Upper lobe of left lung (tissue), 6 donors: ENCODE measurements around the gene APEX2. TPM values are rescaled to one million over a fixed set of nuclear protein-coding genes. Genes with fewer than 3 reads are reported as not detected.

Experiments used
- ATAC-seq, 2 donors: fragments of 200-7000 bp; cut with Tn5 transposase; one replicate each; pipeline ENCODE4 v1.9.1; 2022; ENCODE audit warnings: mild to moderate bottlenecking in 2 of 2, moderate library complexity in 2 of 2; ENCODE audit not compliant: low FRiP score in 2 of 2
- DNase-seq, 2 donors: peaks; one replicate each; pipeline ENCODE4 v3.0.0-alpha.2; 2019 to 2020
- H3K27ac ChIP-seq, 4 donors: fragments of 200-600 bp; sonication (generic); one replicate each; pipeline ENCODE4 v1.5.1; 2016 to 2019
- H3K27me3 ChIP-seq, 4 donors: fragments of 200-600 bp; sonication (generic); one replicate each; pipeline ENCODE4 v1.5.1; 2017 to 2019
- H3K36me3 ChIP-seq, 4 donors: fragments of 200-600 bp; sonication (generic); one replicate each; pipeline ENCODE4 v1.5.1; 2016 to 2019
- H3K4me1 ChIP-seq, 4 donors: fragments of 200-600 bp; sonication (generic); one replicate each; pipeline ENCODE4 v1.5.1; 2018 to 2019
- H3K4me3 ChIP-seq, 4 donors: fragments of 200-600 bp; sonication (generic); one replicate each; pipeline ENCODE4 v1.5.1; 2017 to 2019; ENCODE audit warnings: mild to moderate bottlenecking in 2 of 4, moderate library complexity in 1 of 4
- H3K9me3 ChIP-seq, 4 donors: fragments of 200-600 bp; sonication (generic); one replicate each; pipeline ENCODE4 v1.5.1; 2018 to 2019
- EP300 ChIP-seq, 4 donors: sonication (generic); formaldehyde crosslinking; IDR thresholded peaks; one replicate each; pipeline ENCODE4 v1.5.1; 2017; ENCODE audit warnings: antibody characterized with exemption in 4 of 4, control low read depth in 2 of 4
- POLR2A ChIP-seq, 4 donors: fragments of 450-650 bp; IDR thresholded peaks; one replicate each; pipeline ENCODE4 v1.5.1; 2016 to 2017; ENCODE audit warnings: antibody characterized with exemption in 4 of 4, mild to moderate bottlenecking in 2 of 4
- POLR2AphosphoS5 ChIP-seq, 2 donors: sonication (generic); formaldehyde crosslinking; IDR thresholded peaks; one replicate each; pipeline ENCODE4 v1.5.1; 2017; ENCODE audit warnings: antibody characterized with exemption in 2 of 2
- WGBS, 2 donors: methylation state at CpG; one replicate each; pipeline ENCODE4 v1.1.5; 2017 to 2018; 5-methylcytosine and 5-hydroxymethylcytosine counted together
- total RNA-seq, 6 donors: library from RNA; depleted of rRNA in 4 of 6; stranded (reverse); fragments of >200 nt in 4 of 6; gene quantifications; one replicate each; pipeline versions ENCODE4 v1.1.0 to v1.2.1, GENCODE V29; 2016 to 2021
- TF ChIP-seq, protein P1 (sequence below), 6 experiments: fragments of 450-650 bp in 4 of 6; fragments of 200-600 bp in 2 of 6; sonication (generic) in 2 of 6; IDR thresholded peaks; one replicate each; pipeline ENCODE4 v1.5.1; 2016 to 2019; ENCODE audit warnings: antibody characterized with exemption in 6 of 6
- donor health status: DM: no; HTN: no; CAD: no; lungs with moderate emphysema.
- donor health status: DM: no; HTN: yes; CAD: no; lungs with severe emphysema.

Gene APEX2
- total RNA-seq, 6 donors from 2014 or later, result 9.4 to 17.3 (median 12.9) TPM

DNA sequence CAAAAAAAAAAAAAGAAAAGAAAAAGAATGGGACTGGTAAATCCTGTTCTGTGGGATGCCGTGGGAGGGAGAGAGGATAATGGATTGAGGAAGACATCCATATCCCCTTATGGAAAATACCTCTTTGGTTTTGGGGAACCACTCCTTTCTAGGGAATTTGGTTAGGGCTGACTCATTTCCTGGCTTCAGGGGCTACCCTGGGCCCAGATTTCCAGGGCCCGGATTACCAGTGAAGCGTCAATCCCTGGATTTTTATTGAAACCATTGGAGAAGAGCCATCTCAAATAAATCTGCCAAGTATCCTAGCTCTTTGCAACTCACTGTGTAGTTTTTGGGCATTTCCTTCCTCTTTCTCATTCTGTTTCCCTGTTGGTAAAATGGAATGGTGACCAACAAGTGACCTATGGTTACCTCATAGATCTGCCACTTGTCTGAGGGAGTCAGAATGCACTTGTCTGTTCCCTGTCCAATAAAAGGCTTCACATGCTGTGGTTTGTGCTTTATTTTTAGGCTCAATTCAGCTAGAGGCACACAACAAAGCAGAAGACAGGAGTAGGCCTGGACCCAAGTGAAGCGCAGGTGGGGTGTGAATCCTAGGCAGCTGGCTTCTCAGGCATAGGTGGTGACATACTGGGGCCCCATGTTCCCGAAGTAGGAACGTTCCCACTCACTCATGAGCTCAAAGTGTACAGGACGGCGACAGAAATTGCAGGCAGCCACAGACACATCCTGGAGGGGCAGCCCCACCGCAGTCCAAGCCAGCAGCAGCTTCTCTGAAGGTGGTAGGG, 8.6 kb downstream of the APEX2 start:
- Histone ChIP-seq H3K4me3 (no peak overlapping the region), H3K27ac (peak overlapping the region in 1 of 4 donors; percentile 49), H3K9me3 (no peaks in the 10 kb centered on the region), H3K4me1 (no peaks in the 10 kb centered on the region), H3K27me3 (no peaks in the 10 kb centered on the region), H3K36me3 (peaks cover 0 to 29% (median 5%) of the 10 kb centered on the region in 4 donors)
- DNase-seq (no peak), ATAC-seq (peak in 1 of 2 donors; percentile 56)
- TF ChIP-seq POLR2A (IDR thresholded peaks at IDR 0.05), result no peak
- TF ChIP-seq, protein P1, sequence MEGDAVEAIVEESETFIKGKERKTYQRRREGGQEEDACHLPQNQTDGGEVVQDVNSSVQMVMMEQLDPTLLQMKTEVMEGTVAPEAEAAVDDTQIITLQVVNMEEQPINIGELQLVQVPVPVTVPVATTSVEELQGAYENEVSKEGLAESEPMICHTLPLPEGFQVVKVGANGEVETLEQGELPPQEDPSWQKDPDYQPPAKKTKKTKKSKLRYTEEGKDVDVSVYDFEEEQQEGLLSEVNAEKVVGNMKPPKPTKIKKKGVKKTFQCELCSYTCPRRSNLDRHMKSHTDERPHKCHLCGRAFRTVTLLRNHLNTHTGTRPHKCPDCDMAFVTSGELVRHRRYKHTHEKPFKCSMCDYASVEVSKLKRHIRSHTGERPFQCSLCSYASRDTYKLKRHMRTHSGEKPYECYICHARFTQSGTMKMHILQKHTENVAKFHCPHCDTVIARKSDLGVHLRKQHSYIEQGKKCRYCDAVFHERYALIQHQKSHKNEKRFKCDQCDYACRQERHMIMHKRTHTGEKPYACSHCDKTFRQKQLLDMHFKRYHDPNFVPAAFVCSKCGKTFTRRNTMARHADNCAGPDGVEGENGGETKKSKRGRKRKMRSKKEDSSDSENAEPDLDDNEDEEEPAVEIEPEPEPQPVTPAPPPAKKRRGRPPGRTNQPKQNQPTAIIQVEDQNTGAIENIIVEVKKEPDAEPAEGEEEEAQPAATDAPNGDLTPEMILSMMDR (IDR thresholded peaks at IDR 0.05), result no peak
- TF ChIP-seq POLR2AphosphoS5 (IDR thresholded peaks at IDR 0.05), result no peak
- no peak for TF ChIP-seq EP300 (IDR thresholded peaks at IDR 0.05)
- WGBS, 2 donors, result 52 to 55% methylated on average over 9 of the region's 9 CpGs

DNA sequence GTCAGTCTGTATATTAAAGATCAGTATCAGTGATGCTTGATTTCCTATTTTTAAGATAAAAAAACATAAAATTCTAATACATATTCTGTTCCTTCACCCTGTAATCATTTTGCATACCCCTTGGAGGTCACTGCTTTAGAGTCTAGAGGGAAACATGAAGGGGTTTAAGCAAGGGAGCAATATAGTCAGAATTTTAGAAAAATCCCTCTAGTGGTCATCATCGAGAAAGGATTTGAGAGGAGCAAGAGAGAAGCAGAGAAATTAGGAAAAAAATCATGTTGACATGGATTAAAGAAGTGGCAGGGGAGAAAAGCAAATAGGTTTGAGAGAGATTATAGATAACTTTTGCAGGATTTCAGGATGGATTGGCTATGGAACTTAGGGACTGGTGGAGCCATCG, 11.1 kb downstream of the APEX2 start:
- ATAC-seq, result no peak
- H3K4me1 ChIP-seq, result no peaks in the 10 kb centered on the region
- no peak for DNase-seq
- peaks cover 0 to 6% (median 3%) of the 10 kb centered on the region in 4 donors for H3K36me3 ChIP-seq
- TF ChIP-seq EP300 (IDR thresholded peaks at IDR 0.05) (no peak), POLR2AphosphoS5 (IDR thresholded peaks at IDR 0.05) (no peak), POLR2A (IDR thresholded peaks at IDR 0.05) (no peak)
- TF ChIP-seq, protein P1 (IDR thresholded peaks at IDR 0.05), result no peak
- 42 to 54% methylated on average over 2 of the region's 2 CpGs for WGBS, 2 donors
- no peak overlapping the region for H3K4me3 ChIP-seq
- H3K27ac ChIP-seq, result no peak overlapping the region
- no peaks in the 10 kb centered on the region for H3K9me3 ChIP-seq
- H3K27me3 ChIP-seq, result no peaks in the 10 kb centered on the region

DNA sequence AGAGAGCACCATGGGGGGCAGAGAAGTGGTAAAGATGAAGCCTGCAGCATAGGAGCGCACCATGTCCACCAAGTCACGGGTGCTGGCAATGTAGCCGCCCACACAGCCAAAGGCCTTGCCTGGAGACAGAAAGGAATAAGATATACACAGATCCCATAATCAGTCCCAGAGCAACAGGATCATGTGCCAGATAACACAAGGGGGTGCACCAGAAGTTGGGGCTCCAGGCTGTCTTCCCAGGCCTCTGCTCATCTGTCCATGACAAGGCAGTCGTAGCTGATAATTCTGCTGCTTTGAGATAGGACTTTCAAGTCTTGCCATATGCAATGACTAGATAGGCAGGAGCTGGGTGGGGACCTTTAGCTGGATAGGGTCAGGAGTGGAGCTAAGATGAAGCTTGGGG, 14.7 kb downstream of the APEX2 start:
- ATAC-seq, result no peak
- Histone ChIP-seq H3K27me3 (no peaks in the 10 kb centered on the region), H3K4me1 (no peaks in the 10 kb centered on the region), H3K36me3 (no peaks in the 10 kb centered on the region), H3K4me3 (no peak overlapping the region), H3K27ac (no peak overlapping the region), H3K9me3 (no peaks in the 10 kb centered on the region)
- no peak for DNase-seq
- whole genome bisulfite sequencing, 2 donors, result 88 to 100% methylated on average over 1 to 4 of the region's 4 CpGs
- no peak for TF ChIP-seq POLR2A (IDR thresholded peaks at IDR 0.05)
- TF ChIP-seq, protein P1 (IDR thresholded peaks at IDR 0.05), result no peak
- TF ChIP-seq EP300 (IDR thresholded peaks at IDR 0.05), result no peak
- no peak for TF ChIP-seq POLR2AphosphoS5 (IDR thresholded peaks at IDR 0.05)

DNA sequence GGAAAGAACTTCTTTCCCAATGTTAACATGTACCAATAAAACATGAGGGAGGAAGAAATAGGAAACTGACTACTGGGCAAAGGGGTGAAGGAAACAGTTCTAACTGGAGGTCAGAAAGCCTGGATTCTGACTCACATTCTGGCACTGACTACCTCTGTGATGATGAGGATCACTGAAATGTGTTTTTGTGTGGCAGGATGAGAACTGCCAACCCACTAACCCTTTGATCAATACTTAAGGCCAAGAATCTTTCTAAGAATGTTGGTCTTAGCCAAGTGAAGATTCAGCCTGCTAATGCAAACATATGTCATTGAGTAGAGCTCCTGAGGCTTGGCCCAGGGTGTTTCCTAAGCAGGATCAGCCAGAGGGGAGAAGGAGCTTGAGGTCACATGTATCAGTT, 26.0 kb downstream of the APEX2 start:
- ATAC-seq (no peak), DNase-seq (no peak)
- H3K36me3 ChIP-seq, result no peaks in the 10 kb centered on the region
- H3K9me3 ChIP-seq, result no peaks in the 10 kb centered on the region
- H3K27me3 ChIP-seq, result no peaks in the 10 kb centered on the region
- H3K4me1 ChIP-seq, result no peaks in the 10 kb centered on the region
- H3K27ac ChIP-seq, result no peak overlapping the region
- no peak overlapping the region for H3K4me3 ChIP-seq
- TF ChIP-seq POLR2AphosphoS5 (IDR thresholded peaks at IDR 0.05) (no peak), POLR2A (IDR thresholded peaks at IDR 0.05) (no peak), EP300 (IDR thresholded peaks at IDR 0.05) (no peak)
- TF ChIP-seq, protein P1 (IDR thresholded peaks at IDR 0.05), result no peak

DNA sequence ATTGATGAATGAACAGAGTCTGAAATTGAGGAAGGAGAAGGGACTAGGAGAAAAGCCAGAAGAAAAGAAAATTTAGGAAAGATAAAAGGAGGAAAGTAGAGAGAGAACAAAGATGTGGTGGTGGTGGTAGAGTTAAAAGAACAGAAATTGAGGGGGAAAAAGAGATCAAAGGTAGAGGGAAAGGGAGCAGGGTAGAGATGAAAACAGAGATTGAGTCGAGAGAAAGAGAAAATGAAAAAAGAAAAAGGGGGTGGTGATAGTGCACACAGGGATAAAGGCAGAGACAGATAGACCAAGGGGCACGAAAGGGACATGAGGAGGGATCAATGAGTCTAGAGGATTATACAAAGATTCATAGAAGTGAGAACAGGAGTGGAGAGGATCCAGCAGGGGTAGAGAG, 26.7 kb downstream of the APEX2 start:
- H3K27ac ChIP-seq, result no peak overlapping the region
- no peak for ATAC-seq
- no peaks in the 10 kb centered on the region for H3K27me3 ChIP-seq
- TF ChIP-seq, protein P1 (IDR thresholded peaks at IDR 0.05), result no peak
- TF ChIP-seq EP300 (IDR thresholded peaks at IDR 0.05) (no peak), POLR2AphosphoS5 (IDR thresholded peaks at IDR 0.05) (no peak), POLR2A (IDR thresholded peaks at IDR 0.05) (no peak)
- H3K4me1 ChIP-seq, result no peaks in the 10 kb centered on the region
- WGBS, 2 donors, result 50 to 75% methylated on average over 2 of the region's 2 CpGs
- no peaks in the 10 kb centered on the region for H3K9me3 ChIP-seq
- H3K36me3 ChIP-seq, result no peaks in the 10 kb centered on the region
- DNase-seq, result no peak
- H3K4me3 ChIP-seq, result no peak overlapping the region
